ENCODE data around the gene HPN. TPM values are rescaled to one million over a fixed set of nuclear protein-coding genes. Genes with fewer than 3 reads are reported as not detected.
"Not testable (repeated sequence)": the region's sequence is repeated elsewhere in the genome, so short reads cannot be mapped to it uniquely, and the experiment has no call there.

HPN gene
- total RNA-seq, 1 experiment from 2014 or later: 10.6 TPM

GRCh38 chr19:35027851-35028599 lies 13.5 kb upstream of the HPN start:
- no peaks in the 10 kb centered on the region for H3K4me1 ChIP-seq (ENCODE audit: insufficient read depth, low read length)
- H2BK12ac ChIP-seq (ENCODE audit: insufficient read length, low read depth, low read length): no peak overlapping the region
- H2AFZ ChIP-seq (ENCODE audit: low read length): no peak overlapping the region
- no peak overlapping the region for H3K9ac ChIP-seq (ENCODE audit: extremely low read depth, insufficient read length, low read length)
- no peak overlapping the region for H3K23ac ChIP-seq (ENCODE audit: insufficient read length, low read depth, low read length)
- no peak overlapping the region for H2BK15ac ChIP-seq (ENCODE audit: low read depth, low read length)
- Mint-ChIP-seq H3K4me1 (peaks cover 15 to 17% of the 10 kb centered on the region in 2 experiments), H3K27me3 (ENCODE audit: low read depth) (peaks cover 41% of the 10 kb centered on the region), H3K9me3 (no peaks in the 10 kb centered on the region; a peak in 2 of 5 replicates), H3K27ac (peak overlapping the region in 1 of 3 experiments; percentile 32; a peak in 2 of 7 replicates), H3K4me3 (no peak overlapping the region; a peak in 1 of 5 replicates), H3K36me3 (ENCODE audit: insufficient read depth in 1 of 3, low read depth in 3 of 3) (peaks cover 26 to 58% (median 46%) of the 10 kb centered on the region in 3 experiments; a peak in 6 of 7 replicates)
- no peak overlapping the region for H3K4ac ChIP-seq (ENCODE audit: low read depth, low read length)
- no peaks in the 10 kb centered on the region for H3K9me3 ChIP-seq (ENCODE audit: control insufficient read depth, low read depth, low read length)
- no peak overlapping the region for H4K8ac ChIP-seq (replicated peaks; ENCODE audit: insufficient read length, low read depth, low read length)
- no peaks in the 10 kb centered on the region for H3K79me2 ChIP-seq (ENCODE audit: insufficient read depth, low read length)
- H3K14ac ChIP-seq (ENCODE audit: insufficient read depth, low read length): no peak overlapping the region
- WGBS (ENCODE audit: extremely low coverage, insufficient read length, low lambda C conversion rate): no CpG with 5 or more reads among the region's 7 CpGs
- H3T11ph ChIP-seq (ENCODE audit: low read length): no peak overlapping the region
- H3K18ac ChIP-seq (ENCODE audit: insufficient read length, low read depth, low read length): no peak overlapping the region
- no peak overlapping the region for H4K5ac ChIP-seq (ENCODE audit: insufficient read length, low read depth, low read length)
- DNase-seq: no peak
- H2BK120ac ChIP-seq (ENCODE audit: low read depth, low read length, poor library complexity, severe bottlenecking): no peak overlapping the region
- H2AK5ac ChIP-seq (ENCODE audit: insufficient read length, low read length): no peak overlapping the region
- no peaks in the 10 kb centered on the region for H3K79me1 ChIP-seq (ENCODE audit: insufficient read depth, low read depth, low read length, poor library complexity, severe bottlenecking)
- H3K27me3 ChIP-seq (ENCODE audit: insufficient read depth, low read length): peaks cover 11% of the 10 kb centered on the region; the same call in 1 of the 2 replicates
- TF ChIP-seq, protein P1, sequence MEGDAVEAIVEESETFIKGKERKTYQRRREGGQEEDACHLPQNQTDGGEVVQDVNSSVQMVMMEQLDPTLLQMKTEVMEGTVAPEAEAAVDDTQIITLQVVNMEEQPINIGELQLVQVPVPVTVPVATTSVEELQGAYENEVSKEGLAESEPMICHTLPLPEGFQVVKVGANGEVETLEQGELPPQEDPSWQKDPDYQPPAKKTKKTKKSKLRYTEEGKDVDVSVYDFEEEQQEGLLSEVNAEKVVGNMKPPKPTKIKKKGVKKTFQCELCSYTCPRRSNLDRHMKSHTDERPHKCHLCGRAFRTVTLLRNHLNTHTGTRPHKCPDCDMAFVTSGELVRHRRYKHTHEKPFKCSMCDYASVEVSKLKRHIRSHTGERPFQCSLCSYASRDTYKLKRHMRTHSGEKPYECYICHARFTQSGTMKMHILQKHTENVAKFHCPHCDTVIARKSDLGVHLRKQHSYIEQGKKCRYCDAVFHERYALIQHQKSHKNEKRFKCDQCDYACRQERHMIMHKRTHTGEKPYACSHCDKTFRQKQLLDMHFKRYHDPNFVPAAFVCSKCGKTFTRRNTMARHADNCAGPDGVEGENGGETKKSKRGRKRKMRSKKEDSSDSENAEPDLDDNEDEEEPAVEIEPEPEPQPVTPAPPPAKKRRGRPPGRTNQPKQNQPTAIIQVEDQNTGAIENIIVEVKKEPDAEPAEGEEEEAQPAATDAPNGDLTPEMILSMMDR (conservative IDR thresholded peaks at IDR 0.05): no peak
- no peaks in the 10 kb centered on the region for H4K20me1 ChIP-seq (ENCODE audit: control insufficient read depth, insufficient read depth, insufficient read length)
- H4K91ac ChIP-seq (ENCODE audit: insufficient read length, low read depth, low read length): no peak overlapping the region
- no peak overlapping the region for H2BK5ac ChIP-seq (ENCODE audit: insufficient read length, low read length)
- H3K4me2 ChIP-seq (ENCODE audit: insufficient read depth, insufficient read length, low read length): no peak overlapping the region
- H2BK20ac ChIP-seq (ENCODE audit: low read depth, low read length, poor library complexity, severe bottlenecking): no peak overlapping the region
- H3K27ac ChIP-seq (ENCODE audit: insufficient read length, low read depth, low read length): no peak overlapping the region
- H3K23me2 ChIP-seq (ENCODE audit: insufficient read length, low read depth, low read length, poor library complexity, severe bottlenecking): peaks cover 8% of the 10 kb centered on the region
- no peak overlapping the region for H3K56ac ChIP-seq (ENCODE audit: insufficient read length, low read depth, low read length)

GRCh38 chr19:35028600-35028885 lies 13.0 kb upstream of the HPN start:
- not testable (repeated sequence) for H3T11ph ChIP-seq (ENCODE audit: low read length); H4K5ac ChIP-seq (ENCODE audit: insufficient read length, low read depth, low read length); H3K4me3 Mint-ChIP-seq; H2AFZ ChIP-seq (ENCODE audit: low read length); H3K23ac ChIP-seq (ENCODE audit: insufficient read length, low read depth, low read length); H4K20me1 ChIP-seq (ENCODE audit: control insufficient read depth, insufficient read depth, insufficient read length); H3K4ac ChIP-seq (ENCODE audit: low read depth, low read length); H4K8ac ChIP-seq (replicated peaks; ENCODE audit: insufficient read length, low read depth, low read length); H4K91ac ChIP-seq (ENCODE audit: insufficient read length, low read depth, low read length); DNase-seq; H3K4me1 ChIP-seq (ENCODE audit: insufficient read depth, low read length); H3K14ac ChIP-seq (ENCODE audit: insufficient read depth, low read length); H3K27ac Mint-ChIP-seq; H3K79me1 ChIP-seq (ENCODE audit: insufficient read depth, low read depth, low read length, poor library complexity, severe bottlenecking); H3K27ac ChIP-seq (ENCODE audit: insufficient read length, low read depth, low read length); H2BK12ac ChIP-seq (ENCODE audit: insufficient read length, low read depth, low read length); H2BK120ac ChIP-seq (ENCODE audit: low read depth, low read length, poor library complexity, severe bottlenecking); H2BK20ac ChIP-seq (ENCODE audit: low read depth, low read length, poor library complexity, severe bottlenecking); H3K4me2 ChIP-seq (ENCODE audit: insufficient read depth, insufficient read length, low read length); H3K9me3 Mint-ChIP-seq; H3K9ac ChIP-seq (ENCODE audit: extremely low read depth, insufficient read length, low read length); H3K9me3 ChIP-seq (ENCODE audit: control insufficient read depth, low read depth, low read length); H2AK5ac ChIP-seq (ENCODE audit: insufficient read length, low read length); H3K23me2 ChIP-seq (ENCODE audit: insufficient read length, low read depth, low read length, poor library complexity, severe bottlenecking); H3K56ac ChIP-seq (ENCODE audit: insufficient read length, low read depth, low read length); H2BK15ac ChIP-seq (ENCODE audit: low read depth, low read length); H3K79me2 ChIP-seq (ENCODE audit: insufficient read depth, low read length); H2BK5ac ChIP-seq (ENCODE audit: insufficient read length, low read length); H3K18ac ChIP-seq (ENCODE audit: insufficient read length, low read depth, low read length)
- WGBS (ENCODE audit: extremely low coverage, insufficient read length, low lambda C conversion rate): no CpG with 5 or more reads among the region's 3 CpGs
- H3K27me3 ChIP-seq (ENCODE audit: insufficient read depth, low read length): peaks cover 11% of the 10 kb centered on the region; the same call in 1 of the 2 replicates
- peaks cover 25 to 57% (median 43%) of the 10 kb centered on the region in 3 experiments; a peak in 6 of 7 replicates for H3K36me3 Mint-ChIP-seq (ENCODE audit: insufficient read depth in 1 of 3, low read depth in 3 of 3)
- H3K4me1 Mint-ChIP-seq: peaks cover 15 to 17% of the 10 kb centered on the region in 2 experiments
- peaks cover 46% of the 10 kb centered on the region for H3K27me3 Mint-ChIP-seq (ENCODE audit: low read depth)

Data from H9 (cell line).